B cell (primary cell): ENCODE data around the gene MYBPHL. TPM values are rescaled to one million over a fixed set of nuclear protein-coding genes. Genes with fewer than 3 reads are reported as not detected.

Experiments used
- ATAC-seq: fragments of 200-7000 bp; cut with Tn5 transposase; one replicate; pipeline ENCODE4 v1.10.0; 2021; ENCODE audit warnings: low read depth, mild to moderate bottlenecking, moderate number of reproducible peaks, moderate library complexity
- CTCF ChIA-PET: fragments of 350-600 bp; sonication (Branson Sonifier 250); formaldehyde crosslinking; loops from one replicate; lab custom pipeline; 2021; ENCODE audit warnings: antibody characterized with exemption, inconsistent platforms; lab: Charles Lee
- POLR2A ChIA-PET: fragments of 350-600 bp; sonication (Branson Sonifier 250); formaldehyde crosslinking; loops from one replicate; lab custom pipeline; 2021; ENCODE audit warnings: antibody characterized with exemption; lab: Charles Lee
- DNase-seq: peaks from one replicate; pipeline ENCODE4 v3.0.0; 2013
- H2AFZ ChIP-seq: 2 replicates; pipeline ENCODE4 v1.6.1; 2012; ENCODE audit warnings: mild to moderate bottlenecking, low read depth, low read length; ENCODE audit not compliant: insufficient read depth, poor library complexity, severe bottlenecking
- H3K27ac ChIP-seq, 2 donors: 1 replicate in 1 of 2; 2 replicates in 1 of 2; pipeline ENCODE4 v1.5.1; 2012 to 2013; ENCODE audit warnings: low read length in 2 of 2, mild to moderate bottlenecking in 2 of 2, moderate library complexity in 1 of 2
- H3K27me3 ChIP-seq, 4 experiments: fragments of 200-600 bp in 1 of 4; sonication (generic) in 1 of 4; replicated peaks in 1 of 4; 1 replicate in 2 of 4; 2 replicates in 2 of 4; pipeline versions ENCODE4 v1.6.1 to v1.7.0; 2013 to 2016; ENCODE audit warnings: low read length in 3 of 4, mild to moderate bottlenecking in 2 of 4, mixed read lengths in 1 of 4, moderate library complexity in 1 of 4; ENCODE audit not compliant: insufficient read depth in 4 of 4, control insufficient read depth in 3 of 4; ENCODE audit errors: control extremely low read depth in 1 of 4
- H3K36me3 ChIP-seq, 2 experiments: replicated peaks in 1 of 2; 1 replicate in 1 of 2; 2 replicates in 1 of 2; pipeline versions ENCODE4 v1.6.1 to v1.7.1; 2013; ENCODE audit warnings: low read length in 1 of 2; ENCODE audit not compliant: insufficient read depth in 2 of 2, control insufficient read depth in 1 of 2; ENCODE audit errors: control extremely low read depth in 1 of 2, extremely low read depth in 1 of 2
- H3K4me1 ChIP-seq, 2 donors: fragments of 200-600 bp in 1 of 2; sonication (generic) in 1 of 2; 1 replicate in 1 of 2; 2 replicates in 1 of 2; pipeline versions ENCODE4 v1.5.1 to v1.6.1; 2013 to 2017; ENCODE audit warnings: low read length in 2 of 2; ENCODE audit not compliant: control insufficient read depth in 2 of 2, insufficient read depth in 2 of 2
- H3K4me2 ChIP-seq: replicated peaks from 2 replicates; pipeline ENCODE3; 2012; ENCODE audit warnings: mild to moderate bottlenecking, low read depth, low read length; ENCODE audit not compliant: poor library complexity, severe bottlenecking
- H3K4me3 ChIP-seq, 5 experiments: fragments of 200-600 bp in 1 of 5; sonication (generic) in 1 of 5; 1 replicate in 3 of 5; 2 replicates in 2 of 5; pipeline versions ENCODE4 v1.5.1 to v1.7.0; 2011 to 2016; ENCODE audit warnings: low read length in 4 of 5, mild to moderate bottlenecking in 4 of 5, low read depth in 2 of 5, control low read depth in 1 of 5, moderate library complexity in 1 of 5; ENCODE audit not compliant: insufficient read depth in 1 of 5; ENCODE audit errors: control extremely low read depth in 1 of 5, extremely low read depth in 1 of 5
- H3K79me2 ChIP-seq: fragments of 200-600 bp; sonication (generic); one replicate; pipeline ENCODE4 v1.6.0; 2016; ENCODE audit warnings: low read length; ENCODE audit not compliant: control insufficient read depth, insufficient read depth
- H3K9ac ChIP-seq: fragments of 200-600 bp; sonication (generic); 2 replicates; pipeline ENCODE4 v1.6.1; 2017; ENCODE audit warnings: mild to moderate bottlenecking, low read length, moderate library complexity
- H3K9me3 ChIP-seq, 3 donors: one replicate each; pipeline versions ENCODE4 v1.6.1 to v1.7.1; 2013; ENCODE audit warnings: low read length in 2 of 3; ENCODE audit not compliant: control insufficient read depth in 2 of 3, insufficient read depth in 1 of 3; ENCODE audit errors: control extremely low read depth in 1 of 3
- H4K20me1 ChIP-seq: 2 replicates; pipeline ENCODE4 v1.6.0; 2012; ENCODE audit warnings: mild to moderate bottlenecking, low read length; ENCODE audit not compliant: insufficient read depth, control insufficient read depth, poor library complexity, severe bottlenecking
- H3K27ac Mint-ChIP-seq: one replicate; pipeline ENCODE4 v1.8.0; 2021; ENCODE audit warnings: mixed read lengths
- H3K27me3 Mint-ChIP-seq: one replicate; pipeline ENCODE4 v1.8.0; 2021; ENCODE audit warnings: mixed read lengths
- H3K4me1 Mint-ChIP-seq: one replicate; pipeline ENCODE4 v1.8.0; 2021; ENCODE audit warnings: mixed read lengths
- H3K4me3 Mint-ChIP-seq: one replicate; pipeline ENCODE4 v1.8.0; 2021; ENCODE audit warnings: mixed read lengths
- H3K9me3 Mint-ChIP-seq: one replicate; pipeline ENCODE4 v1.8.0; 2022; ENCODE audit warnings: mixed read lengths; ENCODE audit not compliant: insufficient read depth
- EZH2 ChIP-seq: IDR thresholded peaks from 2 replicates; pipeline ENCODE4 v1.6.1; 2012; ENCODE audit warnings: borderline replicate concordance, low read depth, mild to moderate bottlenecking, moderate library complexity, low read length; ENCODE audit not compliant: insufficient read depth, poor library complexity, severe bottlenecking
- WGBS: methylation state at CpG from one replicate; pipeline ENCODE4 v1.1.5; 2013; ENCODE audit warnings: missing lambda C conversion rate; ENCODE audit not compliant: insufficient coverage; 5-methylcytosine and 5-hydroxymethylcytosine counted together
- intact Hi-C: fragments of 100-400 bp; cut with micrococcal nuclease; formaldehyde crosslinking; loops from one replicate; pipeline ENCODE4 v1.10.0; 2022
- polyA plus RNA-seq: library from polyadenylated mRNA; depleted of rRNA; stranded (reverse); fragments of >200 nt; gene quantifications from 2 replicates; pipeline ENCODE4 v1.2.3, GENCODE V29; 2012
- total RNA-seq, 2 donors: library from RNA; stranded (reverse); fragments of 120-200 nt in 1 of 2; gene quantifications; 1 replicate in 1 of 2; 2 replicates in 1 of 2; pipeline versions ENCODE4 v1.2.3 to v1.2.4, GENCODE V29; 2013 to 2022
- TF ChIP-seq, protein P1 (sequence below): fragments of 200-600 bp; IDR thresholded peaks from one replicate; pipeline ENCODE4 v1.8.0; 2022; ENCODE audit warnings: antibody characterized with exemption, mild to moderate bottlenecking

The MYBPHL gene
- total and polyA plus RNA-seq, 2 donors (not counting 1 experiment from before 2014, with no cell fraction given): not detected

DNA sequence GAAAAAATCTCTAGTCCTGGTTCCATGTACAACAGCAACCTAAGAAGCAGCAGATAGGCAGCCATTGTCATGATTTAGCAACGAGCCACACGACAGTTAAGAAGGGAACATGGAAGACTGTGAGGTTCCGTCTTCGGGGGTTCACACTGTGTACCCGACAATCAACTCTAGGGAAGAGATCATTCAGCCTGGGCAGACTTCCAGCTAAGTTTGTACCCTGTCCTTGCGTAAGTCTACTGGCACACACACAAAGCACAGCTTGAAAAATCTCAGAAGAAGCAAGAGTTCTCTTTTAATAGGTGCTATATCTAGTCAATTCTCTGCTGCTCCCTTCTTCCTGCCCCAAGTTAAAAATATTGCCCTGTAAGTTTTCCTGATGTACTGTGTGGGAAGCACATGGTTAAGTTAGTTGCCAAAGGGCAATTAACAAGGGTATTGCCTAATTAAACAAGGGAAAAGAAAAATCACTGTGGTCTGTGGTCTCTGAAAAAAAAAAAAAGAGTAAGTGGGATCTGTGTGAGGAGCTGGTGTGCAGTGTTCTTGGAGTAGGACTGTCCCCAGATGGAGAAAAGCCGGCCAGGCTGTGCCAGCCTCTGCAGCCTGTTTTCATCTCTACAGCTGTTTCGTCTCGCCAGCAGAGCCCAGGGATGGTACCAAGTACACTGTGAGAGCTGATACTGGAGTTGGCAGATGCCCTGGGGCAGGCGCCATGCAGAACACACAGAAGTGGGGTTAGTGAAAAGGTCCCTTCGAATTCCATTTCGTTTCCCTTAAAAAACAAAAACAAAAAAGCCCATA lies 6.4 kb upstream of the MYBPHL start:
- Histone ChIP-seq H3K79me2 (no peaks in the 10 kb centered on the region), H4K20me1 (no peaks in the 10 kb centered on the region), H3K27me3 (no peaks in the 10 kb centered on the region), H3K27ac (no peak overlapping the region), H3K4me2 (no peak overlapping the region), H2AFZ (no peak overlapping the region), H3K36me3 (no peaks in the 10 kb centered on the region), H3K4me3 (no peak overlapping the region), H3K9ac (no peak overlapping the region), H3K9me3 (no peaks in the 10 kb centered on the region), H3K4me1 (peaks cover 0 to 1% of the 10 kb centered on the region in 2 donors)
- no peak for ATAC-seq
- Mint-ChIP-seq H3K27me3 (no peaks in the 10 kb centered on the region), H3K27ac (no peak overlapping the region), H3K9me3 (no peaks in the 10 kb centered on the region), H3K4me3 (no peak overlapping the region), H3K4me1 (peaks cover under 1% of the 10 kb centered on the region)
- ChIA-PET POLR2A (no interaction called here), CTCF (interaction anchor here (0.6 to 0.7 kb wide), 2 partner anchors 12 to 269 kb away, joined by 3 to 4 read pairs; no protein-coding TSS in a partner anchor)
- TF ChIP-seq, protein P1, sequence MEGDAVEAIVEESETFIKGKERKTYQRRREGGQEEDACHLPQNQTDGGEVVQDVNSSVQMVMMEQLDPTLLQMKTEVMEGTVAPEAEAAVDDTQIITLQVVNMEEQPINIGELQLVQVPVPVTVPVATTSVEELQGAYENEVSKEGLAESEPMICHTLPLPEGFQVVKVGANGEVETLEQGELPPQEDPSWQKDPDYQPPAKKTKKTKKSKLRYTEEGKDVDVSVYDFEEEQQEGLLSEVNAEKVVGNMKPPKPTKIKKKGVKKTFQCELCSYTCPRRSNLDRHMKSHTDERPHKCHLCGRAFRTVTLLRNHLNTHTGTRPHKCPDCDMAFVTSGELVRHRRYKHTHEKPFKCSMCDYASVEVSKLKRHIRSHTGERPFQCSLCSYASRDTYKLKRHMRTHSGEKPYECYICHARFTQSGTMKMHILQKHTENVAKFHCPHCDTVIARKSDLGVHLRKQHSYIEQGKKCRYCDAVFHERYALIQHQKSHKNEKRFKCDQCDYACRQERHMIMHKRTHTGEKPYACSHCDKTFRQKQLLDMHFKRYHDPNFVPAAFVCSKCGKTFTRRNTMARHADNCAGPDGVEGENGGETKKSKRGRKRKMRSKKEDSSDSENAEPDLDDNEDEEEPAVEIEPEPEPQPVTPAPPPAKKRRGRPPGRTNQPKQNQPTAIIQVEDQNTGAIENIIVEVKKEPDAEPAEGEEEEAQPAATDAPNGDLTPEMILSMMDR: no peak
- no peak for TF ChIP-seq EZH2
- intact Hi-C loops: no loop called here
- no peak for DNase-seq
- 100% methylated on average over 6 of the region's 12 CpGs for WGBS

DNA sequence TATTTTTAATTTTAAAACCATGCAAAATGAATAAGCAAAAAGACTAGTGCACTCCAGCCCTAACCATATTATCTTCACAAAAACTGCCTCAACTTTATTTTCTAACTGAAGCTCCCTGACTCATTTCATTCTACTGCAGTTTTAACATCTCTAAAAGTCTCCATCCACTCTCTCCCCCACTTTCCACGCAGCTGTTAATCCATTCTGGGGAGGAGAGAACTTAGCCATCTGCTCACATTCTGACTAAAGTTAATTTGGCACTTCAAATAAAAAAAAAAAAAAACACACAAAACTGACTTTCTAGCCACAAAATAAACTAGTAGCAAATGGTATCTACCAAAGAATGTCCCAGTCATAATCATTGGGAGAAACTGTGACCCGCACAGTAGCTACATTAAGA lies 5.4 kb upstream of the MYBPHL start:
- H3K79me2 ChIP-seq: no peaks in the 10 kb centered on the region
- H3K9me3 ChIP-seq: no peaks in the 10 kb centered on the region
- no peak for ATAC-seq
- H4K20me1 ChIP-seq: no peaks in the 10 kb centered on the region
- H2AFZ ChIP-seq: no peak overlapping the region
- intact Hi-C loops: no loop called here
- peaks cover 10% of the 10 kb centered on the region for H3K4me1 Mint-ChIP-seq
- H3K4me1 ChIP-seq: peaks cover 8 to 10% of the 10 kb centered on the region in 2 donors
- H3K36me3 ChIP-seq: no peaks in the 10 kb centered on the region
- H3K27me3 Mint-ChIP-seq: no peaks in the 10 kb centered on the region
- no peak overlapping the region for H3K27ac ChIP-seq
- ChIA-PET POLR2A (no interaction called here), CTCF (interaction anchor here (0.7 to 1.4 kb wide), 2 partner anchors 8 to 270 kb away, joined by 3 to 4 read pairs; no protein-coding TSS in a partner anchor)
- no peak overlapping the region for H3K4me3 Mint-ChIP-seq
- H3K9me3 Mint-ChIP-seq: no peaks in the 10 kb centered on the region
- H3K4me2 ChIP-seq: no peak overlapping the region
- no peak for DNase-seq
- no peak overlapping the region for H3K9ac ChIP-seq
- no peaks in the 10 kb centered on the region for H3K27me3 ChIP-seq
- WGBS: no CpG with 5 or more reads among the region's 2 CpGs
- TF ChIP-seq, protein P1: no peak
- no peak for TF ChIP-seq EZH2
- no peak overlapping the region for H3K4me3 ChIP-seq
- H3K27ac Mint-ChIP-seq: no peak overlapping the region
